Panc1 (cell line): ENCODE measurements around the gene HEATR9. TPM values are rescaled to one million over a fixed set of nuclear protein-coding genes. Genes with fewer than 3 reads are reported as not detected.

Experiments
- ATAC-seq: fragments of 200-7000 bp; cut with Tn5 transposase; 2 replicates; pipeline ENCODE4 v1.9.1; 2020; ENCODE audit warnings: mild to moderate bottlenecking, moderate library complexity
- BruUV-seq: library from RNA; stranded (reverse); fragments of 400-500 nt; replicated peaks from 2 replicates; lab custom pipeline; 2021; lab: Mats Ljungman, UMichigan
- CTCF ChIA-PET: fragments of 300-600 bp; sonication (Branson Sonifier 250); formaldehyde crosslinking; loops from one replicate; lab custom pipeline; 2022; ENCODE audit warnings: antibody characterized with exemption; lab: Charles Lee
- POLR2A ChIA-PET: fragments of 300-600 bp; sonication (Branson Sonifier 250); formaldehyde crosslinking; loops from one replicate; lab custom pipeline; 2022; ENCODE audit warnings: antibody characterized with exemption; lab: Charles Lee
- DNase-seq: peaks from one replicate; pipeline ENCODE4 v3.0.0-alpha.2; 2010; ENCODE audit warnings: low read depth, low spot score
- H3K27ac ChIP-seq: 2 replicates; pipeline ENCODE4 v1.5.1; 2011; ENCODE audit warnings: mild to moderate bottlenecking, low read length, inconsistent platforms
- H3K27me3 ChIP-seq: fragments of 200-500 bp; sonication (Bioruptor generic); 2 replicates; pipeline ENCODE4 v1.6.0; 2014; ENCODE audit warnings: low read length, inconsistent platforms; ENCODE audit not compliant: control insufficient read depth, insufficient read depth
- H3K36me3 ChIP-seq: fragments of 200-500 bp; sonication (Bioruptor generic); 2 replicates; pipeline ENCODE4 v1.5.1; 2014; ENCODE audit warnings: inconsistent platforms, mild to moderate bottlenecking, low read length, moderate library complexity; ENCODE audit not compliant: control insufficient read depth, insufficient read depth
- H3K4me1 ChIP-seq: 2 replicates; pipeline ENCODE4 v1.5.1; 2011; ENCODE audit warnings: inconsistent platforms, mild to moderate bottlenecking, low read length, moderate library complexity; ENCODE audit not compliant: control insufficient read depth, insufficient read depth
- H3K4me3 ChIP-seq, 2 experiments: 2 replicates each; pipeline ENCODE4 v1.5.1; 2011 to 2012; ENCODE audit warnings: low read depth in 2 of 2, low read length in 2 of 2, mild to moderate bottlenecking in 2 of 2, inconsistent platforms in 1 of 2, moderate library complexity in 1 of 2
- H3K9me3 ChIP-seq: fragments of 200-500 bp; sonication (Bioruptor generic); 2 replicates; pipeline ENCODE4 v1.5.1; 2014; ENCODE audit warnings: low read depth, mild to moderate bottlenecking, inconsistent platforms, low read length, moderate library complexity; ENCODE audit not compliant: control insufficient read depth, insufficient read depth
- CTCF ChIP-seq: fragments of 450-650 bp; IDR thresholded peaks from 2 replicates; pipeline ENCODE4 v1.5.1; 2017; ENCODE audit warnings: mild to moderate bottlenecking
- POLR2AphosphoS5 ChIP-seq: IDR thresholded peaks from 2 replicates; pipeline ENCODE4 v1.6.1; 2012; ENCODE audit warnings: mild to moderate bottlenecking, low read depth, low read length, moderate library complexity
- REST ChIP-seq, 2 experiments: IDR thresholded peaks; 2 replicates each; pipeline ENCODE4 v1.6.1; 2011 to 2012; ENCODE audit warnings: low read depth in 2 of 2, control low read depth in 1 of 2, low read length in 1 of 2, mild to moderate bottlenecking in 1 of 2, moderate library complexity in 1 of 2; ENCODE audit not compliant: insufficient read depth in 1 of 2
- SIN3A ChIP-seq: IDR thresholded peaks from 2 replicates; pipeline ENCODE4 v1.6.1; 2012; ENCODE audit warnings: low read depth, mild to moderate bottlenecking, low read length, moderate library complexity, borderline replicate concordance; ENCODE audit not compliant: insufficient read depth
- TCF7L2 ChIP-seq: IDR thresholded peaks from 2 replicates; pipeline ENCODE4 v1.6.1; 2011; ENCODE audit warnings: mild to moderate bottlenecking, low read depth, low read length, inconsistent platforms
- in situ Hi-C: cut with HindIII; loops from 2 replicates; pipeline ENCODE4 v1.10.0; 2016; ENCODE audit warnings: low sequenced_read_pairs, low pct_unique_long_range_greater_than_20kb
- intact Hi-C: fragments of 100-400 bp; cut with micrococcal nuclease; formaldehyde crosslinking; loops from one replicate; pipeline ENCODE4 v1.10.0; 2022; ENCODE audit not compliant: unreplicated experiment
- total RNA-seq: library from RNA; stranded (reverse); gene quantifications from one replicate; pipeline ENCODE4 v1.2.1, GENCODE V29; 2021; ENCODE audit not compliant: unreplicated experiment

Gene HEATR9
- total RNA-seq, 1 experiment from 2014 or later: not detected

GRCh38 chr17:35872196-35872980, 3.7 kb upstream of the HEATR9 start:
- no peaks in the 10 kb centered on the region for H3K36me3 ChIP-seq
- no peaks in the 10 kb centered on the region for H3K4me1 ChIP-seq
- BruUV-seq: no TSS peak
- TF ChIP-seq SIN3A (no peak), REST (IDR thresholded peaks at IDR 0.05; ENCODE audit: insufficient read depth in 1 of 2, low read depth in 2 of 2, low read length in 1 of 2) (no peak), POLR2AphosphoS5 (no peak), CTCF (no peak), TCF7L2 (no peak)
- no peak for ATAC-seq
- in situ Hi-C loops: no loop called here
- no peak for DNase-seq
- CTCF ChIA-PET: no interaction called here
- no peaks in the 10 kb centered on the region for H3K27me3 ChIP-seq
- intact Hi-C loops: no loop called here
- no peak overlapping the region for H3K4me3 ChIP-seq
- POLR2A ChIA-PET: no interaction called here
- no peak overlapping the region for H3K27ac ChIP-seq
- H3K9me3 ChIP-seq: no peaks in the 10 kb centered on the region

- no peak for ATAC-seq
- Histone ChIP-seq H3K9me3 (no peaks in the 10 kb centered on the region), H3K36me3 (no peaks in the 10 kb centered on the region), H3K27ac (no peak overlapping the region), H3K27me3 (no peaks in the 10 kb centered on the region), H3K4me3 (no peak overlapping the region), H3K4me1 (no peaks in the 10 kb centered on the region)
- CTCF ChIA-PET: no interaction called here
- intact Hi-C loops: no loop called here
- BruUV-seq: TSS peak; percentile 91
- no peak for DNase-seq
- POLR2A ChIA-PET: no interaction called here
- in situ Hi-C loops: no loop called here
- no peak for TF ChIP-seq REST (IDR thresholded peaks at IDR 0.05; ENCODE audit: insufficient read depth in 1 of 2, low read depth in 2 of 2, low read length in 1 of 2)
- TF ChIP-seq CTCF: no peak
- TF ChIP-seq SIN3A: no peak
- TF ChIP-seq POLR2AphosphoS5: no peak
- no peak for TF ChIP-seq TCF7L2
These were observed 2.5 kb upstream of the HEATR9 start for GRCh38 chr17:35870906-35871819.
